Nephron (organoid): ENCODE data around the gene ADM5.
A peak's percentile ranks its signal among the peaks of the same experiment; 100 is the strongest.

Experiments
- H3K27ac Mint-ChIP-seq, 3 experiments: 2 replicates each; pipeline ENCODE4 v1.8.0; 2020; ENCODE audit warnings: mixed read lengths in 3 of 3, mild to moderate bottlenecking in 2 of 3, moderate library complexity in 1 of 3
- H3K27me3 Mint-ChIP-seq: 2 replicates; pipeline ENCODE4 v1.8.0; 2021; ENCODE audit warnings: low read depth, mild to moderate bottlenecking, moderate library complexity, mixed read lengths
- H3K36me3 Mint-ChIP-seq: 2 replicates; pipeline ENCODE4 v1.8.0; 2020; ENCODE audit warnings: low read depth, mixed read lengths
- H3K4me1 Mint-ChIP-seq: 2 replicates; pipeline ENCODE4 v1.8.0; 2020; ENCODE audit warnings: mixed read lengths
- H3K4me3 Mint-ChIP-seq, 3 experiments: 2 replicates each; pipeline ENCODE4 v1.8.0; 2020; ENCODE audit warnings: mild to moderate bottlenecking in 3 of 3, mixed read lengths in 3 of 3, moderate library complexity in 2 of 3
- H3K9me3 Mint-ChIP-seq: 2 replicates; pipeline ENCODE4 v1.8.0; 2020; ENCODE audit warnings: mixed read lengths
- CTCF ChIP-seq, 3 experiments: fragments of 200-600 bp; sonication (generic); IDR thresholded peaks; one replicate each; pipeline ENCODE4 v1.5.0; 2021; ENCODE audit warnings: antibody characterized with exemption in 3 of 3; ENCODE audit not compliant: unreplicated experiment in 3 of 3

The ADM5 gene

GRCh38 chr19:49677231-49677900 lies 12.0 kb upstream of the ADM5 start, which contains the start of gene PRMT1:
TSS of gene PRMT1 (plus strand) at chr19:49677271. CDS start at chr19:49677281, 10 bp downstream.
- Mint-ChIP-seq H3K4me1 (peaks cover 25% of the 10 kb centered on the region), H3K27me3 (no peaks in the 10 kb centered on the region), H3K27ac (peak within 1 kb of the TSS; percentile 99 to 100 (median 100)), H3K9me3 (no peaks in the 10 kb centered on the region), H3K36me3 (peaks cover 11% of the 10 kb centered on the region), H3K4me3 (peak within 1 kb of the TSS; percentile 92 to 96 (median 92))
- no peak for TF ChIP-seq CTCF (IDR thresholded peaks at IDR 0.05; ENCODE audit: unreplicated experiment in 3 of 3)

GRCh38 chr19:49677901-49678674 lies 11.3 kb upstream of the ADM5 start:
- Mint-ChIP-seq H3K4me1 (peaks cover 23% of the 10 kb centered on the region), H3K27ac (peak overlapping the region; percentile 94 to 100 (median 99)), H3K4me3 (peak overlapping the region; percentile 92 to 96 (median 92))

GRCh38 chr19:49678985-49679770 lies 10.2 kb upstream of the ADM5 start:
- peak overlapping the region; percentile 81 to 100 (median 83) for H3K27ac Mint-ChIP-seq
- H3K9me3 Mint-ChIP-seq, result no peaks in the 10 kb centered on the region
- H3K27me3 Mint-ChIP-seq, result no peaks in the 10 kb centered on the region
- peaks cover 27% of the 10 kb centered on the region for H3K36me3 Mint-ChIP-seq
- TF ChIP-seq CTCF (IDR thresholded peaks at IDR 0.05; ENCODE audit: unreplicated experiment in 3 of 3), result no peak
- peaks cover 23% of the 10 kb centered on the region for H3K4me1 Mint-ChIP-seq
- peak overlapping the region; percentile 92 to 96 (median 92) for H3K4me3 Mint-ChIP-seq

More at GRCh38 chr19:49677901-49678674, 11.3 kb upstream of the ADM5 start:
- Mint-ChIP-seq H3K27me3 (no peaks in the 10 kb centered on the region), H3K9me3 (no peaks in the 10 kb centered on the region), H3K36me3 (peaks cover 16% of the 10 kb centered on the region)
- peak; percentile 71 for TF ChIP-seq CTCF (IDR thresholded peaks at IDR 0.05; ENCODE audit: unreplicated experiment in 3 of 3)

- Mint-ChIP-seq H3K27ac (peak overlapping the region; percentile 81 to 93 (median 83)), H3K36me3 (peaks cover 28% of the 10 kb centered on the region), H3K4me1 (peaks cover 23% of the 10 kb centered on the region), H3K9me3 (no peaks in the 10 kb centered on the region), H3K4me3 (peak overlapping the region; percentile 92 to 96 (median 92)), H3K27me3 (no peaks in the 10 kb centered on the region)
- no peak for TF ChIP-seq CTCF (IDR thresholded peaks at IDR 0.05; ENCODE audit: unreplicated experiment in 3 of 3)
Observed at GRCh38 chr19:49679771-49680413, 9.5 kb upstream of the ADM5 start.
